ENCODE results near the gene HDAC4.

- TF ChIP-seq, protein P1, sequence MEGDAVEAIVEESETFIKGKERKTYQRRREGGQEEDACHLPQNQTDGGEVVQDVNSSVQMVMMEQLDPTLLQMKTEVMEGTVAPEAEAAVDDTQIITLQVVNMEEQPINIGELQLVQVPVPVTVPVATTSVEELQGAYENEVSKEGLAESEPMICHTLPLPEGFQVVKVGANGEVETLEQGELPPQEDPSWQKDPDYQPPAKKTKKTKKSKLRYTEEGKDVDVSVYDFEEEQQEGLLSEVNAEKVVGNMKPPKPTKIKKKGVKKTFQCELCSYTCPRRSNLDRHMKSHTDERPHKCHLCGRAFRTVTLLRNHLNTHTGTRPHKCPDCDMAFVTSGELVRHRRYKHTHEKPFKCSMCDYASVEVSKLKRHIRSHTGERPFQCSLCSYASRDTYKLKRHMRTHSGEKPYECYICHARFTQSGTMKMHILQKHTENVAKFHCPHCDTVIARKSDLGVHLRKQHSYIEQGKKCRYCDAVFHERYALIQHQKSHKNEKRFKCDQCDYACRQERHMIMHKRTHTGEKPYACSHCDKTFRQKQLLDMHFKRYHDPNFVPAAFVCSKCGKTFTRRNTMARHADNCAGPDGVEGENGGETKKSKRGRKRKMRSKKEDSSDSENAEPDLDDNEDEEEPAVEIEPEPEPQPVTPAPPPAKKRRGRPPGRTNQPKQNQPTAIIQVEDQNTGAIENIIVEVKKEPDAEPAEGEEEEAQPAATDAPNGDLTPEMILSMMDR (IDR thresholded peaks at IDR 0.05), result no peak
- TF ChIP-seq, protein P2, sequence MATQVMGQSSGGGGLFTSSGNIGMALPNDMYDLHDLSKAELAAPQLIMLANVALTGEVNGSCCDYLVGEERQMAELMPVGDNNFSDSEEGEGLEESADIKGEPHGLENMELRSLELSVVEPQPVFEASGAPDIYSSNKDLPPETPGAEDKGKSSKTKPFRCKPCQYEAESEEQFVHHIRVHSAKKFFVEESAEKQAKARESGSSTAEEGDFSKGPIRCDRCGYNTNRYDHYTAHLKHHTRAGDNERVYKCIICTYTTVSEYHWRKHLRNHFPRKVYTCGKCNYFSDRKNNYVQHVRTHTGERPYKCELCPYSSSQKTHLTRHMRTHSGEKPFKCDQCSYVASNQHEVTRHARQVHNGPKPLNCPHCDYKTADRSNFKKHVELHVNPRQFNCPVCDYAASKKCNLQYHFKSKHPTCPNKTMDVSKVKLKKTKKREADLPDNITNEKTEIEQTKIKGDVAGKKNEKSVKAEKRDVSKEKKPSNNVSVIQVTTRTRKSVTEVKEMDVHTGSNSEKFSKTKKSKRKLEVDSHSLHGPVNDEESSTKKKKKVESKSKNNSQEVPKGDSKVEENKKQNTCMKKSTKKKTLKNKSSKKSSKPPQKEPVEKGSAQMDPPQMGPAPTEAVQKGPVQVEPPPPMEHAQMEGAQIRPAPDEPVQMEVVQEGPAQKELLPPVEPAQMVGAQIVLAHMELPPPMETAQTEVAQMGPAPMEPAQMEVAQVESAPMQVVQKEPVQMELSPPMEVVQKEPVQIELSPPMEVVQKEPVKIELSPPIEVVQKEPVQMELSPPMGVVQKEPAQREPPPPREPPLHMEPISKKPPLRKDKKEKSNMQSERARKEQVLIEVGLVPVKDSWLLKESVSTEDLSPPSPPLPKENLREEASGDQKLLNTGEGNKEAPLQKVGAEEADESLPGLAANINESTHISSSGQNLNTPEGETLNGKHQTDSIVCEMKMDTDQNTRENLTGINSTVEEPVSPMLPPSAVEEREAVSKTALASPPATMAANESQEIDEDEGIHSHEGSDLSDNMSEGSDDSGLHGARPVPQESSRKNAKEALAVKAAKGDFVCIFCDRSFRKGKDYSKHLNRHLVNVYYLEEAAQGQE (IDR thresholded peaks at IDR 0.05; ENCODE audit: insufficient read depth in 1 of 2, low read depth in 2 of 2, low read length in 1 of 2), result no peak
- TF ChIP-seq POLR2AphosphoS5 (IDR thresholded peaks at IDR 0.05; ENCODE audit: low read depth, low read length), result no peak
Measured at GRCh38 chr2:239150125-239151011, 250.5 kb downstream of the HDAC4 start.
